ENCODE results near the gene XBP1. TPM values are rescaled to one million over a fixed set of nuclear protein-coding genes. Genes with fewer than 3 reads are reported as not detected.

XBP1 gene
- total RNA-seq, 1 donor from 2014 or later: 220 TPM

Other genes with a start within 250 kb of the XBP1 start
- gene TTC28, start 120.7 kb downstream of the XBP1 start, total RNA-seq: 32.7 TPM
- gene CHEK2, start 58.7 kb downstream of the XBP1 start, total RNA-seq: 7.3 TPM
- gene HSCB, start 58.5 kb downstream of the XBP1 start, total RNA-seq: 11.3 TPM
- gene CCDC117, start 27.9 kb downstream of the XBP1 start, total RNA-seq: 26.2 TPM
- 13.6 TPM for gene ZNRF3, start 83.0 kb upstream of the XBP1 start, total RNA-seq